Measurements from ENCODE around the gene CPT2. TPM values are rescaled to one million over a fixed set of nuclear protein-coding genes. Genes with fewer than 3 reads are reported as not detected.

CPT2 gene
- total and polyA plus RNA-seq, 4 donors = 27.4 to 109 (median 74.8) TPM

GRCh38 chr1:53249706-53250105, 53.1 kb downstream of the CPT2 start:
- H3K9me3 ChIP-seq (ENCODE audit: control insufficient read depth in 4 of 4, low read length in 3 of 4) = no peaks in the 10 kb centered on the region
- H3K27ac ChIP-seq (ENCODE audit: low read depth in 1 of 2, low read length in 2 of 2) = no peak overlapping the region
- no peak overlapping the region for H3K4me3 ChIP-seq (ENCODE audit: low read depth in 1 of 3, low read length in 3 of 3)
- H3K36me3 ChIP-seq (ENCODE audit: control insufficient read depth in 4 of 4, insufficient read depth in 3 of 4, low read depth in 1 of 4, low read length in 3 of 4) = no peaks in the 10 kb centered on the region
- WGBS = 68% methylated on average over 3 of the region's 3 CpGs
- no peaks in the 10 kb centered on the region for H3K27me3 ChIP-seq (ENCODE audit: control insufficient read depth in 4 of 4, insufficient read depth in 4 of 4, low read length in 3 of 4)
- H3K4me1 ChIP-seq (ENCODE audit: control insufficient read depth in 4 of 4, insufficient read depth in 4 of 4, low read length in 3 of 4) = no peaks in the 10 kb centered on the region
- TF ChIP-seq NR2F2 (IDR thresholded peaks at IDR 0.05) = no peak
- TF ChIP-seq REST (IDR thresholded peaks at IDR 0.05) = no peak
- TF ChIP-seq ZBTB33 (IDR thresholded peaks at IDR 0.05) = no peak
- TF ChIP-seq HNF4G (IDR thresholded peaks at IDR 0.05) = no peak
- TF ChIP-seq GABPA (IDR thresholded peaks at IDR 0.05 in 1 of 2, conservative IDR thresholded peaks at IDR 0.05 in 1 of 2) = no peak
- no peak for TF ChIP-seq TAF1 (conservative IDR thresholded peaks at IDR 0.05)
- TF ChIP-seq EGR1 (IDR thresholded peaks at IDR 0.05; ENCODE audit: low read depth in 2 of 2) = no peak
- TF ChIP-seq SP1 (IDR thresholded peaks at IDR 0.05) = no peak
- TF ChIP-seq, protein P1, sequence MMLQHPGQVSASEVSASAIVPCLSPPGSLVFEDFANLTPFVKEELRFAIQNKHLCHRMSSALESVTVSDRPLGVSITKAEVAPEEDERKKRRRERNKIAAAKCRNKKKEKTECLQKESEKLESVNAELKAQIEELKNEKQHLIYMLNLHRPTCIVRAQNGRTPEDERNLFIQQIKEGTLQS (IDR thresholded peaks at IDR 0.05) = no peak
- TF ChIP-seq MAX (IDR thresholded peaks at IDR 0.05) = no peak
- no peak for TF ChIP-seq FOXA2 (IDR thresholded peaks at IDR 0.05)
- no peak for TF ChIP-seq FOXA1 (IDR thresholded peaks at IDR 0.05)
- TF ChIP-seq JUND (IDR thresholded peaks at IDR 0.05) = no peak
- H3K9ac ChIP-seq (ENCODE audit: low read depth in 1 of 2, low read length in 2 of 2) = no peak overlapping the region
- no peak for DNase-seq (ENCODE audit: low spot score)

GRCh38 chr1:53250325-53250724, 53.7 kb downstream of the CPT2 start:
- no peak for DNase-seq (ENCODE audit: low spot score)
- no peaks in the 10 kb centered on the region for H3K9me3 ChIP-seq (ENCODE audit: control insufficient read depth in 4 of 4, low read length in 3 of 4)
- no peak overlapping the region for H3K9ac ChIP-seq (ENCODE audit: low read depth in 1 of 2, low read length in 2 of 2)
- TF ChIP-seq SP1 (IDR thresholded peaks at IDR 0.05) = no peak
- TF ChIP-seq JUND (IDR thresholded peaks at IDR 0.05) = no peak
- no peak for TF ChIP-seq GABPA (IDR thresholded peaks at IDR 0.05 in 1 of 2, conservative IDR thresholded peaks at IDR 0.05 in 1 of 2)
- TF ChIP-seq REST (IDR thresholded peaks at IDR 0.05) = no peak
- TF ChIP-seq ZBTB33 (IDR thresholded peaks at IDR 0.05) = no peak
- TF ChIP-seq HNF4A (conservative IDR thresholded peaks at IDR 0.05) = no peak
- no peak for TF ChIP-seq HNF4G (IDR thresholded peaks at IDR 0.05)
- TF ChIP-seq RAD21 (IDR thresholded peaks at IDR 0.05) = no peak
- TF ChIP-seq MAX (IDR thresholded peaks at IDR 0.05) = no peak
- TF ChIP-seq RXRA (IDR thresholded peaks at IDR 0.05) = no peak
- no peak for TF ChIP-seq TAF1 (conservative IDR thresholded peaks at IDR 0.05)
- TF ChIP-seq FOXA2 (IDR thresholded peaks at IDR 0.05) = no peak
- no peak for TF ChIP-seq EGR1 (IDR thresholded peaks at IDR 0.05; ENCODE audit: low read depth in 2 of 2)
- TF ChIP-seq NR2F2 (IDR thresholded peaks at IDR 0.05) = no peak
- TF ChIP-seq, protein P2, sequence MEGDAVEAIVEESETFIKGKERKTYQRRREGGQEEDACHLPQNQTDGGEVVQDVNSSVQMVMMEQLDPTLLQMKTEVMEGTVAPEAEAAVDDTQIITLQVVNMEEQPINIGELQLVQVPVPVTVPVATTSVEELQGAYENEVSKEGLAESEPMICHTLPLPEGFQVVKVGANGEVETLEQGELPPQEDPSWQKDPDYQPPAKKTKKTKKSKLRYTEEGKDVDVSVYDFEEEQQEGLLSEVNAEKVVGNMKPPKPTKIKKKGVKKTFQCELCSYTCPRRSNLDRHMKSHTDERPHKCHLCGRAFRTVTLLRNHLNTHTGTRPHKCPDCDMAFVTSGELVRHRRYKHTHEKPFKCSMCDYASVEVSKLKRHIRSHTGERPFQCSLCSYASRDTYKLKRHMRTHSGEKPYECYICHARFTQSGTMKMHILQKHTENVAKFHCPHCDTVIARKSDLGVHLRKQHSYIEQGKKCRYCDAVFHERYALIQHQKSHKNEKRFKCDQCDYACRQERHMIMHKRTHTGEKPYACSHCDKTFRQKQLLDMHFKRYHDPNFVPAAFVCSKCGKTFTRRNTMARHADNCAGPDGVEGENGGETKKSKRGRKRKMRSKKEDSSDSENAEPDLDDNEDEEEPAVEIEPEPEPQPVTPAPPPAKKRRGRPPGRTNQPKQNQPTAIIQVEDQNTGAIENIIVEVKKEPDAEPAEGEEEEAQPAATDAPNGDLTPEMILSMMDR (IDR thresholded peaks at IDR 0.05; ENCODE audit: low read depth, low read length, missing input control) = no peak
- H3K36me3 ChIP-seq (ENCODE audit: control insufficient read depth in 4 of 4, insufficient read depth in 3 of 4, low read depth in 1 of 4, low read length in 3 of 4) = no peaks in the 10 kb centered on the region
- H3K4me1 ChIP-seq (ENCODE audit: control insufficient read depth in 4 of 4, insufficient read depth in 4 of 4, low read length in 3 of 4) = no peaks in the 10 kb centered on the region
- no peak overlapping the region for H3K27ac ChIP-seq (ENCODE audit: low read depth in 1 of 2, low read length in 2 of 2)
- H3K4me3 ChIP-seq (ENCODE audit: low read depth in 1 of 3, low read length in 3 of 3) = no peak overlapping the region
- H3K27me3 ChIP-seq (ENCODE audit: control insufficient read depth in 4 of 4, insufficient read depth in 4 of 4, low read length in 3 of 4) = no peaks in the 10 kb centered on the region
- 70% methylated on average over 4 of the region's 4 CpGs for WGBS

All from liver (tissue), 9 donors.